ENCODE data around the gene APLN.

DNA sequence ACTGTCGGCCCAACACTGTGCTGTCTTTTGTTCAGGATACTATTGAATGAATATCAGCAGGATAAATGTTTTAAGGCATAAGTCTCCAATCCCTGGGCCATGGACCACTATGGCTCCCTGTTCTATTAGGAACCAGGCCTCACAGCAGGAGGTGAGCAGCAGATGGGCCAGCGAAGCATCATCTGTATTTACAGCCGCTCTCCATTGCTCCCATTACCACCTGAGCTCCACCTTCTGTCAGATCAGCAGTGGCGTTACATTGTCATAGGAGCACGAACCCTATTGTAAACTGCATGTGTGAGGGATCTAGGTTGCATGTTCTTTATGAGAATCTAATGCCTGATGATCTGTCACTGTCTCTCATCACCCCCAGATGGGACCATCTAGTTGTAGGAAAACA lies 3.7 kb upstream of the APLN start:
- TF ChIP-seq CTCF (IDR thresholded peaks at IDR 0.05 in 8 of 11, conservative IDR thresholded peaks at IDR 0.05 in 3 of 11) = no peak
- TF ChIP-seq POLR2A (IDR thresholded peaks at IDR 0.05) = no peak

Data from spleen (tissue), 7 donors.